ENCODE data around the gene TTC23L. TPM values are rescaled to one million over a fixed set of nuclear protein-coding genes. Genes with fewer than 3 reads are reported as not detected.

Gene TTC23L
- total and polyA plus RNA-seq, 2 of the 8 experiments (the other 6 are each of a cell fraction or from before 2014, with no cell fraction given) = 1.1 to 2.4 TPM

GRCh38 chr5:34886392-34887119, 47.6 kb downstream of the TTC23L start (continued):
- no peak for TF ChIP-seq CTCF (IDR thresholded peaks at IDR 0.05; ENCODE audit: control extremely low read depth in 1 of 3, insufficient read depth in 1 of 3, low read depth in 1 of 3, low read length in 3 of 3)

All from H1 (cell line).